ENCODE measurements around the gene PMAIP1.

Gene PMAIP1

DNA sequence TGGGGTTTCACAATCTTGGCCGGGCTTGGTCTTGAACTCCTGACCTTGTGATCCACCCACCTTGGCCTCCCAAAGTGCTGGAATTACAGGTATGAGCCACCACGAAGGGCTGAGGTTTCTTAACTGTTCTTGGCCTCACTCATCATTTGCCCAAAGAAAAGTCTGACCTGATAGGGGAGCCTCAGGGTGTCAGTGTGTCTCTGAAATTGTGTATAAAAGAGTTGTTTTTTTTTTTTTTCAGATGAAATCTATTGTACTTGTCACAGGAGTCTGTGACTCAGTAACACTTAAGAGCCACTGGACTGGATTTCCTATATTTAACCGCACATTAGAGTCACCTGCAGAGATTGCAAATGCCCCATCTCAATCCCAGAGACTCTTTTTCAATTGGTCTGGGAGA, 16.9 kb downstream of the PMAIP1 start:
- DNase-seq = no peak

DNA sequence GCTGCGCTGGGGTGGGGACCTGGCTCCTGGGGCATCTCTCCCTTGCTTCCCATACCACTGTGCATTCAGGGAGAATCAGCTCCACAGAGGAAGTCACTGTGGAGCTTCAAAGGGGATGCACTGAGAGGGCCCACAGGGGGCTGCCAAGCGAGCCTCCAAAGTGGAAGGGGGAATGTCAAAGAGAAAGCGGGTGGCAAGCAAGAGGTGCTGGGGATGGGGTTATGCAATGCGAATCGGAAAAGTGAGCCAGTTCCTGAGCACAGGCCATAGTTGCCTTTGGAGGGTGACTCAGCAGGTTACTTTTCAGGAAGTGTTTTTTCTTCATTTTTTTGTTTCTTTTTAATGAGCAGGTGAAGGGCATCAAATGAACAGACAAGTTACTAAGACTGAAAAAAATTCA, 17.6 kb downstream of the PMAIP1 start:
- no peak for DNase-seq

DNA sequence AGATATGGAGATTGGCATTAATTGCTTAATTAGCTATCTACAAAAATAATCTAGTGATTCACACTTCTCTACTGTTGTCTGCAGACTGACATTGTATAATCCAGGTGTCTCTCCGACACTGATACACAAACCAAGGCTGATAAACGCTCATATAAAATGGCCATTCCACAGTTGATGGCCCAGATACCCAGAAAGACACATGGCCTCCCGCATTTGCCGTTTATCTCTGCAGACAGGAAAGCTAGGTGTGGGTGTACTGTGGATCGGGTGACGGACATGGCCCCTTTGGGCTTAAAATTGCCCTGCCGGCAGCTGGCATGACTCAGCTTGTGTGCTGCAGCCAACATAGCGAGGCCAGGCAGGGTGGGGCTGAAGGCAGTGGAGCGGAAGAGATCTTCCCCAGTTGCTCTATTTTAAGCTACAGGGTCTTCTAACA, 18.5 kb downstream of the PMAIP1 start:
- no peak for DNase-seq

DNA sequence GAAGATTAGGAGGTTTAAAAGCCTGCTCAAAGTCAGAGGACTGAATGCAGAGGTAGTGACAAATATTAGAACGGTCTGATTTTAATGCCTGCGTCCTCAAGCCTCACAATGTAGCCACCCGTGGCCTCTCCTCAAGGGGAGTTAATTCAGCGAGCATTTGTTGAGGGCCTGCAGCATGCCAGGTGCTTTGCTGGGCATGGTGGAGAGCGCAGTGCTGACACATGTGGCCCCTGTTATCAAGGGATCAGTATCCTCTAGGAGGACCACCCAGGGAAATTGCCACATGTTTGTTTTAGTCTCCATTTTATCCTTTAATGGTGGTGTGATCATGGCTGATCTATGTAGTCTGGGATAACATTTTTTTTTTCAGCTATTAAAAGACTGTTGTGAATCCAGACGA, 19.2 kb downstream of the PMAIP1 start:
- DNase-seq = no peak

DNA sequence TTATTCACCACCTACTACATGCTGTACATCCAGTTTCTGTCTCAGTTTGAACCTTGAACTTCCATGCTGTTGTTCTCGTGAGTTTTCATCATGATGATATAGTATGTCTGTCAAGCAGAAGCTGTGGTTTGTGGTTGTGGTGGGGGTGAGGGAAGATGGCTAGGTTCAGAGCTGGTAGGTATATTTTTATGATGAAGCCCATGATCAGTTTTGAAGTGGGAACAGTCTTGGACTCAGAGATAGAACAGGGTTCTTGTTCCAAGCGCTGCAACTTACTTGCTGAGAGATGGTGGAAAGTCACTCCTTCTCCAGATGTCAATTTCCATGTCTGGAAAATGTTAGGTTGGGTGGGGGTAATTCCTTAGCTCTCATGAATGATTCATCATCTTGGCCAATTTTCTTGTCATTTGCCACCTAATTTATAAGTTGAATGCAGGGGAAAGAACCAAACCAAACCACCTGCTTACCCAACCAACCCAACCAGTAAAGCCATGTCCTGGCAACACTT, 21.6 kb downstream of the PMAIP1 start:
- no peak for DNase-seq

DNA sequence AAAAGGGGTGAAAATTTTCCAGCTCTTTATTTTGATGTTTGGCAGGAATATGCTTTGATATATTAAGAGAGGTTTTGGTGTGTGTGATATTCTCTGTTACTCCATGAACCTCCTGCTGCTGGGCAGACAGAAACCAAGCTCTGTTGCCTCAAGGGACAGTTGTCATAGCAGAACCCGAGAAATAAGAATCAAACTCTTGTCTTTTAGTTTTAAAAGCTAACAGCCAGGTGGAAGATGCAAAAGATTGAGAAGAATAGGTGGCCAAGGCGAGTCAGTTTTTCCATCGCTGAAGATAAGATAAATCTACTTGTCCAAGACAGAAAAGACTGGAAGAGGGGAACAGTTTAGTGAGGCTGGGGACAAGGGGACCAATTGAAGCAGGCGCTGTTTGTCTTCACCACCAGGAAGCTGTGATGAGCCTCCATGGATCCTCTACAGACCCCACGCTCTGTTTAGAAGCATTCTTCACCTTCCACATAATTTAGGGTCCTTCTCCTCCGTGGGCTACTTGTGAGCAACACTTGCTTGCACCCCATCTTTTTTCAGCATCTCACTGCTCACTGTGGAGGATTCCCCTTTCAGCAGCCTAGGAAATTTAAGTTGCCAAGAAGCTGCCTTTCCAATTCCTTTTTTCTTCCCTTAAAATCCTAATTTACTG, 23.9 kb downstream of the PMAIP1 start:
- DNase-seq = no peak

DNA sequence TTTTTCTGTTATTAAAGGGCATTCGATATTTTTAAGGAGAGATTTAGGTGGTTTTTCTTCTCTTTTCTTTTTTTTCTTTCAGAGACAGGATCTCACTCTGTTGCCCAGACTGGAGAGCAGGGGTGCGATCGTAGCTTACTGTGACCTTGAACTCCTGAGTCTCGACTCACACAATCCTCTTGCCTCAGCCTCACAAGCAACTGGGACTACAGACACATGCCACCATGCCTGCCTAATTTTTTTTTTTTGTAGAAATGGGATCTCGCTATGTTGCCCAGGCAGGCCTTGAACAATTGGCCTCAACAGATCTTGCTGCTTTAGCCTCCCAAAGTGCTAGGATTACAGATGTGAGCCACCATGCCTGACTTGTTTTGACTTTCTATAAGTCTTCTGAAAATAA, 26.3 kb downstream of the PMAIP1 start:
- DNase-seq = no peak

DNA sequence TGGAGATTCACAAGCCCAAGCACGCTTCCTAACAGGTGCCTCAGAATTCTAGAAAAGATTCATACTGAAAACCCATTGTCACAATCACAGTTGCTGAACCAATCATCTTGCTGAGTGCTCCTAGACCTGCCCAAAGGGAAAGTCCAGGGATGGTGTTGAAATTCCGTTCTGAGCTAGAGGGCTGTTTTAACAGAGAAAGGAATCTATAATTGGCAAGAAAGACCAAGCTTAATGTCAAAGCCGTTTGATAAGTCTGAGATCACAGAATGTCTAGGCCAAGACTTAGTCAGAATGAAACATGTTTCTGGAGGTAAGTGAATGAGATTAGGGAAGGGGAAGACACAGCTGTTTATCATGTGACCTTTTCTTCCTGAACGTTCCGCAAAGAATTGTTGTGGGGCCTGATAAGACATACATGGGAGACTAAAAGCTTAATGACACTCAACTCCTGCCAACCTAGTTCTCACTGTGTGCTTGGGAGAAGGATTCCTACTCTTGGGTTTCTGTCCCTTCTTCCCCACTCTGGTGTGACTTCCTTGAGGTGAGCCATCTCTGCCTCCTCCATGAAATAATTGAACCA, 27.5 kb downstream of the PMAIP1 start:
- DNase-seq = no peak

DNA sequence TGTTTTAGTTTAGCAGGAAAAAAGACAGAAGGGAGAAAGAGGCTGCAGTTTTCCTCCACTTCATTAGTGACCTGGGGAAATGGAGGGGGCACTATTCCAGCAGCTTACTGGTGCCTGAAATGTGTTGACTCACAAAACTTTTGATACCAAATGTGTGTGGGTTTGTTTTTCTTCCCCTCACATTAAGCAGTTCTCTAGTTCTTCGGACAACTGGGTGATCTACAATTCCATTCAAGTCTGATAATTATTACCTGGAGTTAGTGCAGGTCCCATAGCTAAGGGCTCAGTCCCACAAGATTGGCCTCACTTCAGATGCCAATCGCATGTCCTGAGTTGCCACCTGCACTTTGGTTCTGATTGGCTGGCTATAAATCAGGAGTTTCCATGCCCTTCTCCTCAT, 28.4 kb downstream of the PMAIP1 start:
- no peak for DNase-seq

DNA sequence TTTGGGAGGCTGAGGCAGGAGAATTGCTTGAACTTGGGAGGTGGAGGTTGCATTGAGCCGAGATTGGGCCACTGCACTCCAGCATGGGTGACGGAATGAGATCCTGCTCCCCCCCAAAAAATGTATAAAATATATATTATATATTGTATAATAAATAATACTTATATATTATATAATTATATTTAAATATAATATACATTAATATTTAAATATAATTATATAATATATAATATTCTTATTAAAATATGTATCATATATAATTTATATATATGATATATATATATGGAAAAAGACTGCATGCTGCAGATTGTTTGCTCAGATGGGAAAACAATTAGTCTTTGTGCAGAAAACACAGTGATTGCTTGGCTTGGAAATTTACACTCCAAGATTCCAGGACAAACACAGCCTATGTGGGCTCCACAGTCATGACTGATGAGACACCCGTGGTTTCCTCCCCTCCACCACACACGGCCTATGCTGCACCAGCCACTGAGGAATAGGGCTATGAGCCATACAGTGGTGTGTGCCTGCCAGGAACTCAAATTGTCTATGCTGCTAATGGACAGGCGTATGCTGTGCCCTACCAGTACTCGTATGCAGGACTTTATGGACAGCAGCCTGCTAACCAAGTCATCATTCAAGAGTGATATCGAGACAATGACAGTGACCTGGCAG, 30.0 kb downstream of the PMAIP1 start:
- no peak for DNase-seq

DNA sequence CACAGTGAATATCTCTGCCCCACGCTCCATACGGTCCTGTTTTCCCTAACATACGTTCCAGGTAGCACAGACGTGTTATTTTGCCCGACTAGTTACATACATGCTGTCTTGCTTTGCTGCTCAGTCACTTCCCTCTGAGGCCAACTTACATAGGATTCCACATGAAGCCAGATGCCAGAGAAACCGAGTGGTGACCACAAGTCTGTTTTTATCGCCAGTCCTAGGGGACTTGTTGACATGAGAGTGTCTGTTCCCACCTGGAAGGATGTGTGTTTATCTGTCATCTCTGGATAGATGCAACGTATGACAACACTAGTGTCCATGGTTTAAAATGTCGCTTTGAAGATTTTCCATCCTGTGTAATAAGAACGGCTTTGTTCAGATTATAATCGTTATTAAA, 32.6 kb downstream of the PMAIP1 start:
- DNase-seq = no peak

DNA sequence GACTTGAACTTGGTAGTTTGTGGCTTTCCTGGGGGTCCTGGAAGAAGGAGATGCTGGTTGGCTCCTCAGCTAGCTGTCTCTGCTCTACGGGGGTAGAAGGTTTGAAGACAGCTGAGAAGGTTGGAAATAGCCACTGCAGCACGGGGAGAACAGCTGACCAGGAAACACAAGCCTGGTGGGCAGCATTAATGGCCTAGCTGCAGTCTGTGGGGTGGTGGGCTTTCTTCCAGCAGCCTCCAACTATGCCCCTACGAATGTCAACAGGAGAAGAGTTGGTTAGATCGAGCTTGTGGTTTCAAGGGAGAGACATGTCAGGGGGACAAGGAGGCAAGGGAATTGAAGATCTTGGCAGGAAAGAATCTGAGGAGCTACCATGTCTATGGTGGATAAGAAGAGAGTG, 38.9 kb downstream of the PMAIP1 start:
- DNase-seq = no peak

DNA sequence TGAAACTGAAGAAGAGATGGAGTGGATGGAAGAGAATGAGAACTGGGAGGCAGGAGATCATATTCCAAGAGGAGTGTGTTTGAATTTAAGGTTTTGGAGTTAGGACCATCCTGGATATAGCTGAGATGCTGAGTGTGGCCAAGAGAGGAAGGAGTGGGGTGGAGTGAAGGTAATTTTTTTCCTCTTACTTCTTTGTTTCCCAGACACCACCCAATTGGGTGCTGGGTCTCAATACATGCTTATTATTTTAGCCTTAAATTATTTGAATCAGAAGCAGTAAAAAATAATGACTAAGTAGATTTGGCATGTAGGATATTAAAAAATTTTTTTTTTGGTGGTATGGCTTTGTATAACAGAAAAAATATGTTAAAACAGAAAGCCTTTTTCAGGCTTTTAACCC, 39.3 kb downstream of the PMAIP1 start:
- DNase-seq = no peak

DNA sequence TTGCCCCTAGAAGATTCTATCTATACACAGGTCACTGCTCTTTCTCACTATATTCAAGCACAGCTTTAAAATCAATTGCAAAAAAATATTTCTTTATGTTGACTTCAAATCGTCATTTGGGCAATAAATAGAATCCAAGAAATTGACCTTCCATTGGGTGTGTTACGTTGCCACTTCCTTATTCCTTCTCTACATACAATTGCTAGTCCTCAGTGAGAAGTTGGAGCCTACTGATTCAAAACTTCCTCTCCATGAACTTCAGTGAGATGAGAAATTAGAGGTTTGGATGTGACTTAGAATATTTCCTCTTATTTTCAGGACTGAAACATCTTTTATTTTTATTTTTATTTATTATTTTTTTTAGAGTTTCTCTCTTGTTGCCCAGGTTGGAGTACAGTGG, 40.3 kb downstream of the PMAIP1 start:
- no peak for DNase-seq

DNA sequence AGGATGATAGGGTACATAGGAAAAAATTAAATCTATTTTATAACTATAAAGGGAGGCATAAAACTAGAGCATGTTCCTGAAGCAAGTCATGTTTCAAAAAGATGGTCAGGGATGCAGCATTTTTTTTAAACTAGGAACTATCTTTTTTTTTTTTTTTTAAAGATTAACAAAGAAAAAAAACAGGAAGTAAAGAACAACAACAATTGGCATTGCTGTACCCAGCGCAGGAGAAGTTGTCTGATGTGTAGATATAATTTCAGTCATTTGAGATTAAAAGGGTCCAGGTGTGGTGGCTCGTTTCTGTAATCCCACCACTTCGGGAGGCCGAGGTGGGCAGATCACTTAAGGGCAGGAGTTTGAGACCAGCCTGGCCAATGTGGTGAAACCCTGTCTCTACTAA, 41.5 kb downstream of the PMAIP1 start:
- DNase-seq = no peak

DNA sequence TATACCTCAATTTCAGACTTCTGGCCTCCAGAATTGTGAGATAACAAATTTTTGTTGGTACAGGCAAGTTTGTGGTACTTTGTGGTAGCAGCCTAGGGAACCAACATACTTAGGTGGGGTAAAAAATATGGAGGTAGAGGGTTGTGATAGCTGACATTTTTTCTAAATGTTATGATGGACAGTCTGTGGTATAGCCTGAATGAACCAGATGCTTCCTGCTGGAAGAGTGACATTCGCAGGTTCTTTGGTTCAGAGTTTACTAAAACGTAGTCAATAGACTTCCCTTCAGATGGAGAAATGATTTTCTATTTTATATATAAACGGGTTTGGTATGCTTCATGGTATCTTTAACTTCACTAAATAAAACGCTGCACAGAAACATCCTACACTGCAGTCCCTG, 42.8 kb downstream of the PMAIP1 start:
- DNase-seq = no peak

DNA sequence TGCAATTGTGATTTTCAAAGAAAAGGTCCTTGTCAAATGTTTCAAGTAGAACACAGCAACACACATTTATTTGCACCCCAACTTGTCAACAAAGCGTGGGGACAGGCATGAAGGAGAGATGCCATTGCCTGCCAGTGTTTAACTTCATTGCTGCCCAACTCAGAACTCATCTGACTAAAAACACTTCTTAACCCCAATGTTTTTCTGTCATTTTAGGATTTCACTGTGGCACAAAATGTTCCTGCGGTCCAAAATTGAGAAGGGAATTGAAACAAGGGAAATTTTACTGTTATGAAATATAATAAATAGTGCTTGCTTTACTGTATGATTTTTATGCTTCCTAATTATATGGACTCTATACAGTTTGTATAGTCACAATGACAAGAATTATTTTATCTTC, 45.7 kb downstream of the PMAIP1 start:
- no peak for DNase-seq

DNA sequence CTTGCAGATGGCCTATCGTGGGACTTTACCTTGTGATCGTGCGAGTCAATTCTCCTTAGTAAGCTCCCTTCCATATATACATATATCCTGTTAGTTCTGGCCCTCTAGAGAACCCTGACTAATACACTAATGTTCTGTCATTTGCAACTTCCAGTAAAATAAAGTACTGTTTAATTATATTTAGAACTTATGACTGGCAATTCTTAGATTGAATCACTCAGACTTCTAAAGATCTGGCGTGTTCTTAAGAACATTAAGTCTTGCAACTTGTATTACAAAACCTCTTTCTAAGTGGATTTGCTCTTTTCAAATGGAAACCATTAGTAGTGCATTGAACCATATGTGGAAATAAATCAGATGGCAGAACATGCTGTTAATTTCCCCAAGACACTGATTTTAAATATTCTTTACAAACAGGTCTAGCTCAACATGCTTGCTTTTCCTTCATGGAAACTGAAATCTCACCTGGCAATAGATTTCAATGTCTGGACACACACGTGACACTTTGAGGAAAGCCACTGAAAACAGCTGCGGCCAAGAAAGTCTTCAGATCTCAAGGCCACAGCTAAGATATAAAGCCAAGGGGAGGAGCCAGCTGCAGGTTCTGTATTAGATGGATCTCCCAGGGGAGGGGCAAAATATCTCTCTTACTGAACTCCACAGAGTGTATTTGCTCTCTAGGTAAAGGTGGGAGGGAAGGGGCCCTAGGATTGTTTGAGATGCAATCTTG, 50.6 kb downstream of the PMAIP1 start:
- no peak for DNase-seq

DNA sequence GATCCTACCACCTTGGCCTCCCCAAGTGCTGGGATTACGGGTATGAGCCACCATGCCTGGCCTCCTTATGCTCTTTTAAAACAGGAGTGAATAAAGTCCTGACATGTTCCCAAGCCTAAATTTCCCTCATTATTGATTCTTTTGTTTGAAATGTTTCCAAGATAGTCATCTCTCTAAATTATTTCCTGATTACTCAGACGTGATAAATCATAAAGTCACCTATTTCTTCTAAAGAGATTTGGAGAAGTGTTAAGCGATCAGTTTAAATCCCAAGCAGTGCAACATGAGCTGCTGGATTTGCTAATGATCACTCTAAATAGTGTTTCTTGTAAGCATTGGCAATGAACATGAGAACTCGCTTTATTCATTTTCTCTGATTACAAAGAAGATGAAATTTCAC, 51.8 kb downstream of the PMAIP1 start:
- DNase-seq = no peak

DNA sequence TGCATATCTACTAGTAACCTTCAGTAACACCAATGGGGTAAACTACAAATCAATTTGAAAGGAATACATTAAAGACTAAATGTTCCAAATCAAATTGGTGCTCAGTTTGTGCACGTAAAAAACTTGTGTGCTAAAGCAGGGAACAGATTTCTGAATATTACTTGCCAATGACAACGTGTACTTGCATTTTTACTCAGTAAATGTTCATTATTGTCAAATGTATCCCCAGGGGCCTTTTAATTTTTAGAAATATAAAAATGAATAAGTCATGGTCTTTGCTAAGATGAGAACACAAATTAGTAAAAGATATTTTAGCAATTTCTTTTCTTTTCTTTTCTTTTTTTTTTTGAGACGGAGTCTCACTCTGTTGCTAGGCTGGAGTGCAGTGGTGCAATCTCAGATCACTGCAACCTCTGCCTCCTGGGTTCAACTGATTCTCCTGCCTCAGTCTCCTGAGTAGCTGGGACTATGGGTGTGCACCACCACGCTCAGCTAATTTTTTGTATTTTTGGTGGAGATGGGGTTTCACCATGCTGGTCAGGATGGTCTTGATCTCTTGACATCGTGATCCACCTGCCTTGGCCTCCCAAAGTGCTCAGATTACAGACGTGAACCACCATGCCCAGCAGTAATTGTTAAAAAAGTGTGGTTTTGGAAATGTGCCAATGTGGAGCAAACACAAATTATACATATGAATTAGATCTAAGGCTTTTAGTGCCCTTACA, 52.6 kb downstream of the PMAIP1 start:
- DNase-seq = no peak

Data from activated T-cell treated with anti-CD3 and anti-CD28 coated beads, Interleukin-2, amount 50 U/mL, for 1 hour (primary cell).